ENCODE measurements around the gene GNPTAB.
"Not testable (repeated sequence)": the region's sequence is repeated elsewhere in the genome, so short reads cannot be mapped to it uniquely, and the experiment has no call there.

GNPTAB gene

GRCh38 chr12:101740980-101741379, 89.8 kb downstream of the GNPTAB start:
- H3K4me3 ChIP-seq (ENCODE audit: low read length) = no peak overlapping the region
- WGBS (ENCODE audit: insufficient coverage, insufficient read length) = no CpG with 5 or more reads among the region's 5 CpGs
- no peaks in the 10 kb centered on the region for H3K9me3 ChIP-seq (ENCODE audit: control insufficient read depth, insufficient read depth, low read length)
- H3K36me3 ChIP-seq (ENCODE audit: control insufficient read depth, insufficient read depth, low read length) = peaks cover 2% of the 10 kb centered on the region; the same call in 1 of the 2 replicates
- H3K27me3 ChIP-seq (ENCODE audit: control insufficient read depth, insufficient read depth, low read length) = no peaks in the 10 kb centered on the region
- no peaks in the 10 kb centered on the region for H3K4me1 ChIP-seq (ENCODE audit: control insufficient read depth, insufficient read depth, low read length)
- no peak for DNase-seq (ENCODE audit: low read depth, low spot score)
- H3K27ac ChIP-seq (ENCODE audit: low read length) = no peak overlapping the region

- H3K9me3 ChIP-seq (ENCODE audit: control insufficient read depth, insufficient read depth, low read length) = no peaks in the 10 kb centered on the region
- H3K36me3 ChIP-seq (ENCODE audit: control insufficient read depth, insufficient read depth, low read length) = peaks cover 2% of the 10 kb centered on the region; the same call in 1 of the 2 replicates
- H3K27me3 ChIP-seq (ENCODE audit: control insufficient read depth, insufficient read depth, low read length) = no peaks in the 10 kb centered on the region
- no peak overlapping the region for H3K4me3 ChIP-seq (ENCODE audit: low read length)
- H3K27ac ChIP-seq (ENCODE audit: low read length) = no peak overlapping the region
- DNase-seq (ENCODE audit: low read depth, low spot score) = no peak
- WGBS (ENCODE audit: insufficient coverage, insufficient read length) = no CpG with 5 or more reads among the region's 5 CpGs
- no peaks in the 10 kb centered on the region for H3K4me1 ChIP-seq (ENCODE audit: control insufficient read depth, insufficient read depth, low read length)
Observed at GRCh38 chr12:101740566-101740965, 90.2 kb downstream of the GNPTAB start.

- no peak within 1 kb of the TSS for H3K4me3 ChIP-seq (ENCODE audit: low read length)
- H3K9me3 ChIP-seq (ENCODE audit: control insufficient read depth, insufficient read depth, low read length) = no peaks in the 10 kb centered on the region
- no peak within 1 kb of the TSS for H3K27ac ChIP-seq (ENCODE audit: low read length)
- no peaks in the 10 kb centered on the region for H3K27me3 ChIP-seq (ENCODE audit: control insufficient read depth, insufficient read depth, low read length)
- no peak for DNase-seq (ENCODE audit: low read depth, low spot score)
- WGBS (ENCODE audit: insufficient coverage, insufficient read length) = no CpG with 5 or more reads among the region's 57 CpGs
- H3K36me3 ChIP-seq (ENCODE audit: control insufficient read depth, insufficient read depth, low read length) = no peaks in the 10 kb centered on the region; the same call in 1 of the 2 replicates
- H3K4me1 ChIP-seq (ENCODE audit: control insufficient read depth, insufficient read depth, low read length) = no peaks in the 10 kb centered on the region
Observed at GRCh38 chr12:101738920-101739665, 91.7 kb downstream of the GNPTAB start, which contains the start of gene SYCP3. Gene SYCP3, minus strand, starts transcription at chr12:101739462. Its CDS starts 1,527 bp downstream, at chr12:101737935.

- no CpG with 5 or more reads among the region's 6 CpGs for whole genome bisulfite sequencing (ENCODE audit: insufficient coverage, insufficient read length)
- Histone ChIP-seq H3K27me3 (ENCODE audit: control insufficient read depth, insufficient read depth, low read length) (no peaks in the 10 kb centered on the region), H3K36me3 (ENCODE audit: control insufficient read depth, insufficient read depth, low read length) (no peaks in the 10 kb centered on the region; the same call in 1 of the 2 replicates), H3K4me1 (ENCODE audit: control insufficient read depth, insufficient read depth, low read length) (no peaks in the 10 kb centered on the region), H3K9me3 (ENCODE audit: control insufficient read depth, insufficient read depth, low read length) (no peaks in the 10 kb centered on the region), H3K4me3 (ENCODE audit: low read length) (no peak overlapping the region), H3K27ac (ENCODE audit: low read length) (no peak overlapping the region)
- DNase-seq (ENCODE audit: low read depth, low spot score) = no peak
Observed at GRCh38 chr12:101737476-101737875, 93.3 kb downstream of the GNPTAB start.

- H3K36me3 ChIP-seq (ENCODE audit: control insufficient read depth, insufficient read depth, low read length); DNase-seq (ENCODE audit: low read depth, low spot score): not testable (repeated sequence)
- WGBS (ENCODE audit: insufficient coverage, insufficient read length) = no CpG with 5 or more reads among the region's 5 CpGs
Observed at GRCh38 chr12:101734482-101734881, 96.3 kb downstream of the GNPTAB start.

GRCh38 chr12:101733166-101733565, 97.6 kb downstream of the GNPTAB start:
- H3K4me1 ChIP-seq (ENCODE audit: control insufficient read depth, insufficient read depth, low read length) = no peaks in the 10 kb centered on the region
- no CpG with 5 or more reads among the region's 2 CpGs for WGBS (ENCODE audit: insufficient coverage, insufficient read length)
- no peaks in the 10 kb centered on the region for H3K9me3 ChIP-seq (ENCODE audit: control insufficient read depth, insufficient read depth, low read length)
- no peaks in the 10 kb centered on the region for H3K27me3 ChIP-seq (ENCODE audit: control insufficient read depth, insufficient read depth, low read length)
- H3K36me3 ChIP-seq (ENCODE audit: control insufficient read depth, insufficient read depth, low read length) = no peaks in the 10 kb centered on the region; the same call in 1 of the 2 replicates
- no peak overlapping the region for H3K27ac ChIP-seq (ENCODE audit: low read length)
- H3K4me3 ChIP-seq (ENCODE audit: low read length) = no peak overlapping the region
- DNase-seq (ENCODE audit: low read depth, low spot score) = no peak

More at GRCh38 chr12:101734482-101734881, 96.3 kb downstream of the GNPTAB start:
- H3K27ac ChIP-seq (ENCODE audit: low read length); H3K27me3 ChIP-seq (ENCODE audit: control insufficient read depth, insufficient read depth, low read length); H3K4me3 ChIP-seq (ENCODE audit: low read length); H3K9me3 ChIP-seq (ENCODE audit: control insufficient read depth, insufficient read depth, low read length); H3K4me1 ChIP-seq (ENCODE audit: control insufficient read depth, insufficient read depth, low read length): not testable (repeated sequence)

- Histone ChIP-seq H3K27me3 (ENCODE audit: control insufficient read depth, insufficient read depth, low read length) (no peaks in the 10 kb centered on the region), H3K4me1 (ENCODE audit: control insufficient read depth, insufficient read depth, low read length) (no peaks in the 10 kb centered on the region), H3K9me3 (ENCODE audit: control insufficient read depth, insufficient read depth, low read length) (no peaks in the 10 kb centered on the region), H3K36me3 (ENCODE audit: control insufficient read depth, insufficient read depth, low read length) (no peaks in the 10 kb centered on the region), H3K27ac (ENCODE audit: low read length) (no peak overlapping the region), H3K4me3 (ENCODE audit: low read length) (no peak overlapping the region)
- no peak for DNase-seq (ENCODE audit: low read depth, low spot score)
- WGBS (ENCODE audit: insufficient coverage, insufficient read length) = no CpG with 5 or more reads among the region's 1 CpG
Observed at GRCh38 chr12:101732318-101732717, 98.4 kb downstream of the GNPTAB start.

- no peaks in the 10 kb centered on the region for H3K36me3 ChIP-seq (ENCODE audit: control insufficient read depth, insufficient read depth, low read length)
- H3K27ac ChIP-seq (ENCODE audit: low read length) = no peak overlapping the region
- no peaks in the 10 kb centered on the region for H3K27me3 ChIP-seq (ENCODE audit: control insufficient read depth, insufficient read depth, low read length)
- DNase-seq (ENCODE audit: low read depth, low spot score) = no peak
- no peaks in the 10 kb centered on the region for H3K4me1 ChIP-seq (ENCODE audit: control insufficient read depth, insufficient read depth, low read length)
- no peak overlapping the region for H3K4me3 ChIP-seq (ENCODE audit: low read length)
- H3K9me3 ChIP-seq (ENCODE audit: control insufficient read depth, insufficient read depth, low read length) = no peaks in the 10 kb centered on the region
Observed at GRCh38 chr12:101729842-101730241, 100.9 kb downstream of the GNPTAB start.

- Histone ChIP-seq H3K36me3 (ENCODE audit: control insufficient read depth, insufficient read depth, low read length) (no peaks in the 10 kb centered on the region), H3K27ac (ENCODE audit: low read length) (no peak overlapping the region), H3K9me3 (ENCODE audit: control insufficient read depth, insufficient read depth, low read length) (no peaks in the 10 kb centered on the region), H3K27me3 (ENCODE audit: control insufficient read depth, insufficient read depth, low read length) (no peaks in the 10 kb centered on the region), H3K4me3 (ENCODE audit: low read length) (no peak overlapping the region), H3K4me1 (ENCODE audit: control insufficient read depth, insufficient read depth, low read length) (no peaks in the 10 kb centered on the region)
- DNase-seq (ENCODE audit: low read depth, low spot score) = no peak
Observed at GRCh38 chr12:101727098-101727497, 103.7 kb downstream of the GNPTAB start.

- no peak for DNase-seq (ENCODE audit: low read depth, low spot score)
- Histone ChIP-seq H3K27me3 (ENCODE audit: control insufficient read depth, insufficient read depth, low read length) (no peaks in the 10 kb centered on the region), H3K4me3 (ENCODE audit: low read length) (no peak overlapping the region), H3K36me3 (ENCODE audit: control insufficient read depth, insufficient read depth, low read length) (no peaks in the 10 kb centered on the region), H3K27ac (ENCODE audit: low read length) (no peak overlapping the region), H3K4me1 (ENCODE audit: control insufficient read depth, insufficient read depth, low read length) (no peaks in the 10 kb centered on the region), H3K9me3 (ENCODE audit: control insufficient read depth, insufficient read depth, low read length) (no peaks in the 10 kb centered on the region)
- WGBS (ENCODE audit: insufficient coverage, insufficient read length) = no CpG with 5 or more reads among the region's 4 CpGs
Observed at GRCh38 chr12:101722392-101722791, 108.4 kb downstream of the GNPTAB start.

- Histone ChIP-seq H3K27me3 (ENCODE audit: control insufficient read depth, insufficient read depth, low read length) (no peaks in the 10 kb centered on the region), H3K4me3 (ENCODE audit: low read length) (no peak overlapping the region), H3K27ac (ENCODE audit: low read length) (no peak overlapping the region), H3K9me3 (ENCODE audit: control insufficient read depth, insufficient read depth, low read length) (no peaks in the 10 kb centered on the region), H3K36me3 (ENCODE audit: control insufficient read depth, insufficient read depth, low read length) (no peaks in the 10 kb centered on the region), H3K4me1 (ENCODE audit: control insufficient read depth, insufficient read depth, low read length) (no peaks in the 10 kb centered on the region)
- no peak for DNase-seq (ENCODE audit: low read depth, low spot score)
Observed at GRCh38 chr12:101720118-101720517, 110.6 kb downstream of the GNPTAB start.
